Measurements from ENCODE around the gene SECISBP2L. TPM values are rescaled to one million over a fixed set of nuclear protein-coding genes. Genes with fewer than 3 reads are reported as not detected.
"Not testable (repeated sequence)": the region's sequence is repeated elsewhere in the genome, so short reads cannot be mapped to it uniquely, and the experiment has no call there.

Gene SECISBP2L, protein sequence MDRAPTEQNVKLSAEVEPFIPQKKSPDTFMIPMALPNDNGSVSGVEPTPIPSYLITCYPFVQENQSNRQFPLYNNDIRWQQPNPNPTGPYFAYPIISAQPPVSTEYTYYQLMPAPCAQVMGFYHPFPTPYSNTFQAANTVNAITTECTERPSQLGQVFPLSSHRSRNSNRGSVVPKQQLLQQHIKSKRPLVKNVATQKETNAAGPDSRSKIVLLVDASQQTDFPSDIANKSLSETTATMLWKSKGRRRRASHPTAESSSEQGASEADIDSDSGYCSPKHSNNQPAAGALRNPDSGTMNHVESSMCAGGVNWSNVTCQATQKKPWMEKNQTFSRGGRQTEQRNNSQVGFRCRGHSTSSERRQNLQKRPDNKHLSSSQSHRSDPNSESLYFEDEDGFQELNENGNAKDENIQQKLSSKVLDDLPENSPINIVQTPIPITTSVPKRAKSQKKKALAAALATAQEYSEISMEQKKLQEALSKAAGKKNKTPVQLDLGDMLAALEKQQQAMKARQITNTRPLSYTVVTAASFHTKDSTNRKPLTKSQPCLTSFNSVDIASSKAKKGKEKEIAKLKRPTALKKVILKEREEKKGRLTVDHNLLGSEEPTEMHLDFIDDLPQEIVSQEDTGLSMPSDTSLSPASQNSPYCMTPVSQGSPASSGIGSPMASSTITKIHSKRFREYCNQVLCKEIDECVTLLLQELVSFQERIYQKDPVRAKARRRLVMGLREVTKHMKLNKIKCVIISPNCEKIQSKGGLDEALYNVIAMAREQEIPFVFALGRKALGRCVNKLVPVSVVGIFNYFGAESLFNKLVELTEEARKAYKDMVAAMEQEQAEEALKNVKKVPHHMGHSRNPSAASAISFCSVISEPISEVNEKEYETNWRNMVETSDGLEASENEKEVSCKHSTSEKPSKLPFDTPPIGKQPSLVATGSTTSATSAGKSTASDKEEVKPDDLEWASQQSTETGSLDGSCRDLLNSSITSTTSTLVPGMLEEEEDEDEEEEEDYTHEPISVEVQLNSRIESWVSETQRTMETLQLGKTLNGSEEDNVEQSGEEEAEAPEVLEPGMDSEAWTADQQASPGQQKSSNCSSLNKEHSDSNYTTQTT
- total RNA-seq, result 10 to 100 TPM; 28.6 to 29.4 TPM

DNA sequence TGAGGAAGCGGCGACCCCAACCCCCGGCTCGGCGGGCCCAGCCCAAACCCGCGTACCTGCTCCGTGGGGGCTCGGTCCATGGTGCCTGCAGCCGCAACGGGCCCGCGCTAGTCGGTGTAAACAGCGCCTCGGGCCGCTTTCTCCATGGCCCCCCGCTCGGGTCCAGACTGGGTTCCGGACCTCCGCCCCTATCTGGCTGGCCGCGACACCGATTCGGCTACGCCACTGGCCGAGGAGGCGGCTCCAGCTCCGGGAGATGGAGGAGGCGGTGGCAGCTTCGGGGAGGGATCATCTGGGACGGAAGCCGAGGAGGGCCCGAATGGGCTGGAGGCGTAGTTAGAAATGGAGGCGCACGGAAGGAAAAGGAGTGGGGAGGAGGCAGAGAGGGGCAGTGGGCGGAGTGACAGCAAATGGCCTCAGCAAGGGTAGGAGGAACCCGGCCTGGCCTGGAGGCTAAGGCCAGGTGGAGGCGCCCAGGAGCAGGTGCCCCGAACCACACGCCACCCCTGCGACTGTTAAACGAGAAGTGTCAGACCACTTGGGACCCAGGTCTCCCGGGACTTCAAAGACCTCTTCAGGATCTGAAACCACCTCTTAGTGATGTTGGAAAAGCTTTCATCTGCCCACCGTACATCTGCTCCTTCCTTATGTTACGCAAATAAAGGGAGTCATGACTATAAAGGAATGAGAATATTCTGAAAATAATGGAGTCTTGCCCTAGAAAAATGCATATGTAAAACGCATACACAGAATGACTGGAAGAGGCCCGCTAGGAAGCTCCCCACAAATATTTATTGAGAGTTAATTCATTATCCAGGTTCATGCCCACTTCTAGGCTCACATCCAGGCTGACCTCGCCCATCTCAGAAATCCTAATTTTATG, at the start of gene SECISBP2L:
Gene SECISBP2L, minus strand, starts transcription at position 227 of the 883 bp plus-strand sequence. Its CDS starts 147 bp downstream, at position 80.
- H3K27ac Mint-ChIP-seq, result peak within 1 kb of the TSS; percentile 93
- peak; percentile 93 to 95 for ATAC-seq
- peak; percentile 83 for DNase-seq (ENCODE audit: low spot score in 2 of 2)
- no peaks in the 10 kb centered on the region for H3K9me3 Mint-ChIP-seq
- H3K36me3 Mint-ChIP-seq, result peaks cover 16 to 18% of the 10 kb centered on the region in 2 donors

DNA sequence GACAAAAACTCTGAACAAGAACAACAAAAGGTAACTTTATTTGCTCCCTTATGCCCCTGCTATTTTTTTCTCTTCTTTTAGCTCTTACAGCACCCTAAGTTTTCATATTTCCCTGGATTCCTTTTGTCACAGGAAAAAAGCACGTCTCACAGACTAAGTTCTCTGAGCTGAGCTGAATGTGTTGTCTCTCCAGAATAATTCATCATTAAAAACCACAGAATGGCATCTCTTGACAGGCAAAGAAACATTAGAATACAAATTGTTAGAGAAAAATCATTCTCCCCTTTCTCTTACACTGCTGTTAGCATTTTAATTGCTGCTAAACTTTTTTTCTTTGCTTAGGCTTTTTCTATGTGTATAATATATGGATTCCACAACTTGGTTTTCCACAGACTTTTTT, 48.7 kb upstream of the SECISBP2L start:
- Mint-ChIP-seq H3K36me3 (peaks cover 0 to 7% of the 10 kb centered on the region in 2 donors), H3K9me3 (no peaks in the 10 kb centered on the region), H3K27ac (no peak overlapping the region)
- DNase-seq (ENCODE audit: low spot score in 2 of 2) (no peak), ATAC-seq (no peak)

DNA sequence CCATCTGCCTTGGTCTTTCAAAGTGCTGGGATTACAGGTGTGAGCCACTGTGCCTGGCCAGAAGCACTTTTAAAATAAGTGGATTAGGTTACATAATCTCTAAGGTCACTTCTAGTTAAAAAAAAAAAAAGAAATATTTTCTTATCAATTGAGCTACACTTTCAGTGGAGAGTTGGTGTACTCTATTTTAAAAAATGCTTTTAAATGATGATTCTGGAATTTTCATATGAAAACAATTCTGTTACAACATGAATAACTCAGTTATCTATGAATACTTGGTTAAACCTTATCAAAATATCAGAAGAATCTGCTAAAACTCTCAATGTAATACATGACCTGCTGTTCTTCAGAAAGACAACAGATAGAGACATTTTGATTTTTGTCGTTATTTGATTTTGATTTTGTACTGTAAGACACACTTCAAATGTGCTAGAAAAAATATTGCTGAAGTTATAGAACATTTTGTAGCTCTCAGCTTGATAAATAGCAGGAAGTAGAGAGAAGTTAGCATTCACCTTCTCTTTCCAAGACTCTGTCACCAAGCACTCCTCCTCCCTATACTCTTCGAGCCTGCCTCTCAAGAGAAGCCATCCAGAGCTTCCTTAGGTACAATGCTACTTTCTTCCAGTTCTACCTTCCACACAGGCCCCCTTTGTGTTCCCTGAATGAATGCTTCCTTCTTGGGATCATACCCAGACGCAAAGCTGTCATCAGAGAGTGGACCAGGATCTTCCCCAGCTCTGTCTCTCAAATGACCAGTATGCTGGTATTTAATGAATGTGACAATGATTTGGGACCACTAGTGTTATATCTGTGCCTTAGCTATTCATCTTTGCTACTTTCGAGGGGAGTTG, 47.2 kb upstream of the SECISBP2L start:
- Mint-ChIP-seq H3K27ac (no peak overlapping the region), H3K9me3 (no peaks in the 10 kb centered on the region), H3K36me3 (peaks cover 0 to 7% of the 10 kb centered on the region in 2 donors)
- DNase-seq (ENCODE audit: low spot score in 2 of 2) (no peak), ATAC-seq (no peak)

DNA sequence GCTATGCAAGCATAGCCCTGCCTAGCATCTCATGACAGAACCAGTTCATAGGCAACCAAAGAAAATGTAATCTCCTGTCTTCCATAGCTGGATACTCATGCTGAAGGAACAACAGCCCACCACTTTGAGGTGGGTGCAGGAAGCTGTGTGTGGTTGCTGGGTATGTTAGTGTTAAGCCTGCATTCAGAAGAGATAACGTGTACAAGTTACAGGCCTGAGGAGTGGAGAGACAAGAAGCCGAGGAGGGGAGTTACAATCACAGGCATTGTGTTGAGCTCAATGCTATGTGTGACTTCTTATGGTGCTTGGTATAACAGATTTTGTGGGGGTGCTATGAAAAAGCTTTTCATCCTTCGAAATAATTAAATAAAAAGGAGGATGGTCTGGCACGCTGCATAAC, 42.8 kb upstream of the SECISBP2L start:
- ATAC-seq, result no peak
- no peaks in the 10 kb centered on the region for H3K36me3 Mint-ChIP-seq
- H3K27ac Mint-ChIP-seq, result no peak overlapping the region
- H3K9me3 Mint-ChIP-seq, result no peaks in the 10 kb centered on the region
- no peak for DNase-seq (ENCODE audit: low spot score in 2 of 2)

DNA sequence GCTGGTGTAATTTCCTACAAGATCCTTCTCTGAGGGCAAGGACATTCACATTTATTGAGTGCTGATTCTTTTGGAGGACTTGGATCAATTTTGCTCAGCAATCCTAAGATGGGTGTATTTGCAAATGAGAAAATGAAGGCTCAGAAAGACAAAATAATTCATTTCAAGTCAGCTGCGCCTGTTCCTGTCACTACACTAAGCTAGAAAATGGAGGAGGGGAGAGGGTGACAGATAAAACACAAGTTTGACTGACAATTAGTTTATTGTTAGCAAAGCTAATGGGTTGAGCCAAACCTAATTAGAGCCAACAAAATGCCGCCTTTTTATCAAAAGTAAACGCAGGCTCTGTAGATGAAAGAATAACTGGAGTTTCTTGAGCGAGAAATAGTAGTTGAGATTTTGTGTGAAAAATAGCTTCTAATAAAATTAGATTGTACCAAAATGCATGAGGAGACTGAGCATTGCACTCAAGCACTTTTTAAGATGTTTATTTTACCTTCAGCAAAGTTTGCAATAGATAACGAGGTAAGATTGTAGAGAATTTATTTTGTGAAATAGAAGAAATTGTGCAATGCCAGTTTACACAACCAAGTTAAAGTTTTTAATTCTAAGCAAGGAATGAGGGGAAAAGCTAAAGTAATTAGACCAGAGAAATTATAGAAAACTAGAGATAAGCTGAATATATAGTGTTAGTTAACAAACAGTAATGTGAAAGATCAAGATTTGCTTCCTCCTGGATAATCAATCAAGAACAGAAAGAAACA, 39.6 kb upstream of the SECISBP2L start:
- Mint-ChIP-seq H3K36me3 (no peaks in the 10 kb centered on the region), H3K9me3 (no peaks in the 10 kb centered on the region)

DNA sequence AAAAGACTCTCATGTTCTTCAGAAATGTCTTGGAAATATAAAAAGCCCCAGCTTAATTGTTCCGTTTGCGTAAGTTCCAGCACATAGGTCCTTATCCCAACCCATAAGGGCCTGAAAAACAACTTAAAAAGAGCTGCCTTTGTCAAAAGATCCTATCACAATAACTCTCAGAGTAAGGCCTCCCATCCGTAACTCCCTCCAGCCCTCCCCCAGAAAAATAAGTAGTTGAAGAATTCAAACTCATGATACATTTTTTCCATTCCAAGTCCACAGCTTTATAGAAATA, 38.0 kb upstream of the SECISBP2L start:
- Mint-ChIP-seq H3K9me3 (no peaks in the 10 kb centered on the region), H3K27ac (no peak overlapping the region), H3K36me3 (no peaks in the 10 kb centered on the region)
- ATAC-seq (no peak), DNase-seq (ENCODE audit: low spot score in 2 of 2) (no peak)

More for the DNA sequence above, 39.6 kb upstream of the SECISBP2L start:
- no peak for DNase-seq (ENCODE audit: low spot score in 2 of 2)
- H3K27ac Mint-ChIP-seq, result peak overlapping the region in 1 of 2 donors; percentile 26
- no peak for ATAC-seq

DNA sequence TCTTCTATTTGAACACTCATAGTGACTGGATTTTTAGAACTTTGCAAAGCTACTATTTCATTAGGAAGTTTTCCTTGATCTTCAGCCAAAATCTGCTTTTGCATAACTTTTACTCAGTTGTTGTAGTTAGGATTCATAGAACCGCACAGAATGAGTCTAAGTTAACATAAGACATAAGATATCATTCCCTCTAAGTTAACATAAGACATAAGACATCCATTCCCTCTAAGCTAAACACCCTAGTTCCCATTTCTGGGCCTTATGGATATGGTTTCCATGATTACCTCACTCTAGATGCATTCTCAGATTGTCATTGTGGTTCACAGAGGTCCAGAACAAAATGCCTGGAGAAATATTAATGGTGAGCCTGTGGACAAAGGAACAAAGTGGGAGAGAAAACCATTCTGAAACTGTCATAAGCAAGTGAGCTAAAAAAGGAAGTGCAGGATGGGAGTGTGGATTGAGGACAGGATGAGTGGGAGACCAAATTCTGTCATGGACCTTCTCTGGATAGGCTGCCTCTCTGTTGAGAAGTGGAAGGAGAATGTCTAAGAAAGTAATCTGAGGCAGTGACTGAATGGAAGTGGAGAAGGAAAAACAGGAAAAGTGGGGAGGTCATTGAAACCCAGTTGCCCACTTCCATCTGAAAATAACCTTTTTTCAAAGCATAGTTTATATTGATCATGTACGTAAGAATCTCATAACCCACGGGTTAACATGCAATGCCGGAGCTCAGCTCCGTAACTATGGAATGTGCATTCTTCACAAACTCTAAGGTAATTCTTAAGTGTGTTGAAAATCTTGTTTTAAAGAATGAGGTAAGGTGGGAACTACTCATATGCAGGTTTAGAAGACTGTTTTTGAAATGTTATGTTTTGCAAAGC, 37.4 kb upstream of the SECISBP2L start:
- no peak for ATAC-seq
- DNase-seq (ENCODE audit: low spot score in 2 of 2), result no peak
- Mint-ChIP-seq H3K36me3 (no peaks in the 10 kb centered on the region), H3K9me3 (no peaks in the 10 kb centered on the region), H3K27ac (no peak overlapping the region)

DNA sequence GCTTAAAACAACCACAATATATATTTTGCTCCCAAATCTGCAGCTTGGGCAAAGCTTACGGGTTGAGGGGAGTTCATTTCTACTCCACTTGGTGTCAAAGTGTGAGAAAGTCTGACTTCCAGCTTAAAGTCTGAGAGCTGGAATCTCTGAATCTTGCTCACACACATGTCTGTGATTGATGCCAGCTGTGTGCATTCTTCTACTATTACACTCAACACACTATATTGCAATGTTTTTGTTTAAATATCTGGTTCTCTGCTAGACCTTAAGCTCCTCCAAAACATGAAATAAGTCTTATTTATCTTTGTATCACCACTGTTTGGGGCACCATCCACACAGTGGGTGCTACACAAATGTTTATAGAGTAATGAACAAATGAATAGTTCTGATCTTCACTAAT, 36.7 kb upstream of the SECISBP2L start:
- Mint-ChIP-seq H3K27ac (no peak overlapping the region), H3K9me3 (no peaks in the 10 kb centered on the region), H3K36me3 (no peaks in the 10 kb centered on the region)
- DNase-seq (ENCODE audit: low spot score in 2 of 2) (no peak), ATAC-seq (no peak)

DNA sequence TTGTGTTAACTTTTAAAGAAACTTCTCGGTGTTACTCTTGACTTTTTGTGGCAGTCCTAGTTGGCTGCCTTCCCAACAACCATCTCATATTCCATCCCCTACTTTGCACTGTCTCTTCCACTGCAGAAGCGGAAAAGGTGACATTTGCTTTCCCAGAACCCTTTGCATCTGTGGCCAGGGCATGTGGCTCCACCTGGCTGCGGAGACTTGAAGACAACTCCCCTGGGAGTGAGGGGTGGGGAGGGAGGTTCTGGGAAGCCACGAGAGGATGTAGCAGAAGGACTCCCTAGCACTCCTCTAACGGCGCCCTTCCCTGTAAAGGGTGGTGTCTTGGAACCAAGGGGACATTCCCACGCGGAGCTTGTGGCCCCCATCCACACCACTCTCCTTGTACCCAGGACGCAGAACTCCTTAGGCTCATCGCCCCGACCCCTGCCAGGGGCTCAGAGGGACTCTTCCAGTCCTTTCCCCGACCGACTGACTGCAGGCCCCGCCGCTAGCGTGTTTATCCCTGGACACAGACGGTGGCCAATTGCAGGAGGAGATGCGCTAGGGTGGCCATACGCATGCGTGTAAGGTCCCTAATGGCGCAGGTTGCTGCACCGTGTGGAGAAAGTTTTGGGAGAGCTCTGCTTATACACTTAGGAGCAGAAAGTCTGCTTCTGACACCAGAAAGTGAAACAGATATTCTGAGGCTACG, 33.2 kb upstream of the SECISBP2L start:
- no peaks in the 10 kb centered on the region for H3K9me3 Mint-ChIP-seq
- no peaks in the 10 kb centered on the region for H3K36me3 Mint-ChIP-seq
- no peak for DNase-seq (ENCODE audit: low spot score in 2 of 2)
- H3K27ac Mint-ChIP-seq, result no peak overlapping the region
- no peak for ATAC-seq

DNA sequence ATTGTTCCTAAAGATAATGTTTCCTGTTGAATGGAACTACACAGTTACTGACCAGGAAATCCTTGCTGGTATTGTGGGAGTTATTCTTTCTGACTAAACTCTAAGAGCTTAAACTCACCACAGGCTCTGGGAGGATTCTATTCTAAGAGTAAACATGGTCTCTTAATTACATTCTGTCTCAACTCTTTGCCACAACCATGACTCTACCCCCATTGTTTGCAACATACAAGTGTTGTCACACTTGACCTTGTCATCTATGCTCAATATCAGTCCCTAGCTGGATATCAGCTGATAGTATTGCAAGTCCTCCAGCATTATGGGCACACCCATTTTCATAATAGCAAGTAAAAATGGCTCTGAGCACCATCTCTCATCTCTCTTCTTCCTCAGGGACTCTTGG, 29.6 kb upstream of the SECISBP2L start:
- no peak overlapping the region for H3K27ac Mint-ChIP-seq
- no peak for ATAC-seq
- DNase-seq (ENCODE audit: low spot score in 2 of 2), result no peak
- H3K36me3 Mint-ChIP-seq, result peaks cover 0 to 4% of the 10 kb centered on the region in 2 donors
- H3K9me3 Mint-ChIP-seq, result no peaks in the 10 kb centered on the region

DNA sequence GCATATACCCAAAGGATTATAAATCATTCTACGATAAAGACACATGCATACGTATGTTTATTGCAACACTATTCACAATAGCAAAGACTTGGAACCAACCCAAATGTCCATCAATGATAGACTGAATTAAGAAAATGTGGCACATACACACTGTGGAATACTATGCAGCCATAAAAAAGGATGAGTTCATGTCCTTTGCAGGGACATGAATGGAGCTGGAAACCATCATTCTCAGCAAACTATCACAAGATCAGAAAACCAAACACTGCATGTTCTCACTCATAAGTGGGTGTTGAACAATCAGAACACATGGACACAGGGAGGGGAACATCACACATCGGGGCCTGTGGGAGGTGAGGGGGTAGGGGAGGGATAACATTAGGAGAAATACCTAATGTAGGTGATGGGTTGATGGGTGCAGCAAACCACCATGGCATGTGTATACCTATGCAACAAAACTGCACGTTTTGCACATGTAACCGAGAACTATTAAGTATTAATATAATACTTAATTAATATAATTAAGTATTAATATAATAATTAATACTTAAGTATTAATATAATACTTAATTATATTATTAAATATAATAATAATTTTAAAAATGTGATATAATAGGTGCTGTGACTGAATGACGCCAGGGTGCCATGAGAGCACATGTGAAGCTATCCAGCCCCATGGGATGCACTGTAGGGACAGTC, 28.5 kb upstream of the SECISBP2L start:
- H3K9me3 Mint-ChIP-seq; H3K36me3 Mint-ChIP-seq; H3K27ac Mint-ChIP-seq; DNase-seq (ENCODE audit: low spot score in 2 of 2); ATAC-seq: not testable (repeated sequence)

DNA sequence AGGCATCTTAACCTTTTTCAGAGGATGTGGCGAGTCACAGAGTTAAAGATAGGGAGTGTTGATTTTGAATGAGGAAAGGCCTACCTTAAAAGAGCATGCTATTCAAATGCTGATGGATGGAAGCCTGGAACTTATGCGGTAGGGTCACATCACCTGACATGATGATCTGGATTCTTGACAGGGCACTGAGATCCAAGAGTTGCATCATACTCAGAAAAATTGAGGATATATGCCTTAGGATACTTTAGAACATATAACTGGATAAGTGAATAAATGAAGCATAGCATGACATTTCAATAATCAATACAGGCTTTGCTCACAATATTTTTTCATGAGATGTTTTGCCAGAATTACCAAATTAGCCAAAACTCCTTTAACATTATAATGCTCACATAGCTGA, 20.1 kb upstream of the SECISBP2L start:
- DNase-seq (ENCODE audit: low spot score in 2 of 2) (no peak), ATAC-seq (no peak)
- Mint-ChIP-seq H3K36me3 (peaks cover 0 to 12% of the 10 kb centered on the region in 2 donors), H3K27ac (no peak overlapping the region), H3K9me3 (no peaks in the 10 kb centered on the region)

DNA sequence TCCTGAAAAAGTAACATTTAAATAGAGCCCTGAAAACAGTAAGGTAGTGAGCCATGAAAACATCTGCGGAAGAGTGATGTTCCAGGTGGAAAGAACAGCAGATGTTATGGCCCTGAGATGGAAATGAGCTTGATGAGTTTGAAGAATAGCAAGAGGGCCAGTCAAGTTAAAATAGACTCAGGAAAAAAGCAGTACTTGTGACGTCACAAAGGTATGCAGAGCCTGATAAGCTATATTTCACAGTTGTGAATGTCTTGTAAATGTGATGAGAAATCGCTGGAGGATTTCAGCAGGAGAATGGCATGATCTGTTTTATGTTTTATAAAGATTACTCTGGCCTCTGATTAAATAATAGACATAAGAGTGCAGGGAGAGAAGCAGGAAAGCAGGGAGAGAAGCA, 18.6 kb upstream of the SECISBP2L start:
- Mint-ChIP-seq H3K9me3 (no peaks in the 10 kb centered on the region), H3K36me3 (peaks cover 0 to 9% of the 10 kb centered on the region in 2 donors), H3K27ac (no peak overlapping the region)
- DNase-seq (ENCODE audit: low spot score in 2 of 2) (no peak), ATAC-seq (no peak)

Measured in activated naive CD4-positive, alpha-beta T cell treated with anti-CD3 and anti-CD28 coated beads, Interleukin-2, amount 50 U/mL, for 72 hours (primary cell).